ENCODE measurements around the gene STAG2.

GRCh38 chrX:124028182-124028581 is 66.7 kb downstream of the STAG2 start:
- TF ChIP-seq POLR2A (IDR thresholded peaks at IDR 0.05; ENCODE audit: low read depth, low read length) (no peak), POLR2AphosphoS5 (IDR thresholded peaks at IDR 0.05; ENCODE audit: low read depth, low read length) (no peak), SPI1 (IDR thresholded peaks at IDR 0.05; ENCODE audit: low read depth, low read length) (no peak), TAF1 (IDR thresholded peaks at IDR 0.05; ENCODE audit: low read depth, low read length) (no peak), PAX5 (IDR thresholded peaks at IDR 0.05; ENCODE audit: insufficient read depth, low read length, severe bottlenecking) (no peak)

Data from GM12891 (cell line).